ENCODE results near the gene SCN2B. TPM values are rescaled to one million over a fixed set of nuclear protein-coding genes. Genes with fewer than 3 reads are reported as not detected.

The SCN2B gene
- total and polyA plus RNA-seq, 10 donors = 0.02 to 0.15 (median 0.04) TPM; not detected in 4

GRCh38 chr11:118133816-118134215 lies 42.6 kb downstream of the SCN2B start:
- no peaks in the 10 kb centered on the region for H3K9me3 ChIP-seq
- H3K36me3 ChIP-seq = no peaks in the 10 kb centered on the region
- no peaks in the 10 kb centered on the region for H3K4me1 ChIP-seq
- intact Hi-C loops (cut with DNase I; ENCODE audit: low total_unique reads) = no loop called here
- H3K27ac ChIP-seq = no peak overlapping the region
- no peak for DNase-seq
- no peak for TF ChIP-seq POLR2AphosphoS5 (IDR thresholded peaks at IDR 0.05)
- no peak for TF ChIP-seq CTCF (IDR thresholded peaks at IDR 0.05 in 8 of 11, conservative IDR thresholded peaks at IDR 0.05 in 3 of 11)
- no peak for TF ChIP-seq POLR2A (IDR thresholded peaks at IDR 0.05)
- H3K4me3 ChIP-seq = no peak overlapping the region
- peaks cover 0 to 47% (median 0%) of the 10 kb centered on the region in 7 donors for H3K27me3 ChIP-seq (replicated peaks in 1 of 7)
- WGBS, 5 donors = 84 to 95% (median 93%) methylated on average over 10 of the region's 10 CpGs

- no peak overlapping the region for H3K4me3 ChIP-seq
- H3K9me3 ChIP-seq = no peaks in the 10 kb centered on the region
- intact Hi-C loops (cut with DNase I; ENCODE audit: low total_unique reads) = no loop called here
- no peaks in the 10 kb centered on the region for H3K36me3 ChIP-seq
- WGBS, 5 donors = 75 to 86% (median 78%) methylated on average over 15 of the region's 15 CpGs
- TF ChIP-seq CTCF (IDR thresholded peaks at IDR 0.05 in 8 of 11, conservative IDR thresholded peaks at IDR 0.05 in 3 of 11) (no peak), POLR2AphosphoS5 (IDR thresholded peaks at IDR 0.05) (no peak), POLR2A (IDR thresholded peaks at IDR 0.05) (no peak)
- H3K27me3 ChIP-seq (replicated peaks in 1 of 7) = peaks cover 0 to 48% (median 0%) of the 10 kb centered on the region in 7 donors
- H3K27ac ChIP-seq = no peak overlapping the region
- no peak for DNase-seq
- H3K4me1 ChIP-seq = no peaks in the 10 kb centered on the region
Measured at GRCh38 chr11:118132385-118133151, 43.9 kb downstream of the SCN2B start.

- WGBS, 5 donors = 55 to 68% (median 66%) methylated on average over 6 of the region's 6 CpGs
- DNase-seq = no peak
- H3K4me1 ChIP-seq = no peaks in the 10 kb centered on the region
- H3K27ac ChIP-seq = no peak overlapping the region
- intact Hi-C loops (cut with DNase I; ENCODE audit: low total_unique reads) = no loop called here
- no peak for TF ChIP-seq POLR2AphosphoS5 (IDR thresholded peaks at IDR 0.05)
- TF ChIP-seq POLR2A (IDR thresholded peaks at IDR 0.05) = no peak
- no peak for TF ChIP-seq CTCF (IDR thresholded peaks at IDR 0.05 in 8 of 11, conservative IDR thresholded peaks at IDR 0.05 in 3 of 11)
- no peaks in the 10 kb centered on the region for H3K9me3 ChIP-seq
- H3K4me3 ChIP-seq = no peak overlapping the region
- H3K27me3 ChIP-seq (replicated peaks in 1 of 7) = peaks cover 0 to 19% (median 0%) of the 10 kb centered on the region in 7 donors
- no peaks in the 10 kb centered on the region for H3K36me3 ChIP-seq
Measured at GRCh38 chr11:118129471-118130172, 46.8 kb downstream of the SCN2B start.
